Loucy (cell line): ENCODE data around the gene H1-8.

ENCODE experiments used
- EZH2phosphoT487 ChIP-seq: fragments of 200-600 bp; IDR thresholded peaks from 2 replicates; pipeline ENCODE4 v1.6.1; 2018; ENCODE audit warnings: antibody characterized with exemption, mild to moderate bottlenecking, moderate library complexity, borderline replicate concordance
- TF ChIP-seq, protein P1 (sequence below): fragments of 200-600 bp; sonication (generic); conservative IDR thresholded peaks from 2 replicates; pipeline ENCODE4 v1.5.1; 2014; ENCODE audit warnings: mild to moderate bottlenecking, antibody characterized with exemption, low read length

DNA sequence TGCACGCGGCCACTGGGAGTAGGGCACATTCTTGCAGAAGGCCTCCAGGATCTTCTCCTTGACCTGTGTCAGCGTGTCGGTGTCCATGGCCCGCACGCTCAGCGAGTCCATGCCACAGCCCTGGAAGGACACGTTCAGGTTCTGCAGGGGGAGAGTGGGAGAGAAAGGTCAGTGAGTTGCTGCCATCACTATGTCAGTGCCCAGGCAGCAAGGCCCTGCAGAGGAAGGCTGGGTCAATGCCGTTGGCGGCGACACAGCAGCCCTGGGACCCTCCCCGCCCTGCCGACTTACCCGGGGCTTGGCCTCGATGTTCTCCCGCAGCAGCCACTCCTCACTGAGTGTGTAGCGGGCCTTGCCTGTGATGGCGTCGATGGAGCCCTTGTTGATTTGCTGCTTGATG, 19.8 kb downstream of the H1-8 start:
- TF ChIP-seq, protein P1, sequence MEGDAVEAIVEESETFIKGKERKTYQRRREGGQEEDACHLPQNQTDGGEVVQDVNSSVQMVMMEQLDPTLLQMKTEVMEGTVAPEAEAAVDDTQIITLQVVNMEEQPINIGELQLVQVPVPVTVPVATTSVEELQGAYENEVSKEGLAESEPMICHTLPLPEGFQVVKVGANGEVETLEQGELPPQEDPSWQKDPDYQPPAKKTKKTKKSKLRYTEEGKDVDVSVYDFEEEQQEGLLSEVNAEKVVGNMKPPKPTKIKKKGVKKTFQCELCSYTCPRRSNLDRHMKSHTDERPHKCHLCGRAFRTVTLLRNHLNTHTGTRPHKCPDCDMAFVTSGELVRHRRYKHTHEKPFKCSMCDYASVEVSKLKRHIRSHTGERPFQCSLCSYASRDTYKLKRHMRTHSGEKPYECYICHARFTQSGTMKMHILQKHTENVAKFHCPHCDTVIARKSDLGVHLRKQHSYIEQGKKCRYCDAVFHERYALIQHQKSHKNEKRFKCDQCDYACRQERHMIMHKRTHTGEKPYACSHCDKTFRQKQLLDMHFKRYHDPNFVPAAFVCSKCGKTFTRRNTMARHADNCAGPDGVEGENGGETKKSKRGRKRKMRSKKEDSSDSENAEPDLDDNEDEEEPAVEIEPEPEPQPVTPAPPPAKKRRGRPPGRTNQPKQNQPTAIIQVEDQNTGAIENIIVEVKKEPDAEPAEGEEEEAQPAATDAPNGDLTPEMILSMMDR = no peak
- TF ChIP-seq EZH2phosphoT487 = no peak
